Measurements from ENCODE around the gene TWSG1. TPM values are rescaled to one million over a fixed set of nuclear protein-coding genes. Genes with fewer than 3 reads are reported as not detected.

The TWSG1 gene
- total RNA-seq: 1 to 10 TPM; 6.1 to 6.5 TPM

GRCh38 chr18:9334329-9334972 lies at the start of gene TWSG1:
TWSG1 (plus strand) TSS chr18:9334773; CDS start chr18:9337230, 2,457 bp downstream.
- peak; percentile 93 for DNase-seq
- no peaks in the 10 kb centered on the region for H3K9me3 Mint-ChIP-seq
- peak within 1 kb of the TSS; percentile 80 for H3K27ac Mint-ChIP-seq
- H3K4me1 Mint-ChIP-seq: peaks cover 32% of the 10 kb centered on the region
- ChIA-PET POLR2A (no interaction called here), CTCF (interaction anchor here (0.5 to 1.4 kb wide), 10 partner anchors 9 to 273 kb away, joined by 3 to 5 read pairs (median 4); no protein-coding TSS in a partner anchor)
- H3K27me3 Mint-ChIP-seq: peaks cover 19% of the 10 kb centered on the region
- H3K4me3 Mint-ChIP-seq: peak within 1 kb of the TSS; percentile 86
- peaks cover 4% of the 10 kb centered on the region for H3K36me3 Mint-ChIP-seq (ENCODE audit: low read depth)

GRCh38 chr18:9285604-9286003 lies 49.0 kb upstream of the TWSG1 start:
- POLR2A ChIA-PET: no interaction called here
- Mint-ChIP-seq H3K4me3 (no peak overlapping the region), H3K36me3 (ENCODE audit: low read depth) (peaks cover 24% of the 10 kb centered on the region), H3K4me1 (no peaks in the 10 kb centered on the region), H3K27ac (no peak overlapping the region), H3K27me3 (no peaks in the 10 kb centered on the region), H3K9me3 (peaks cover 10% of the 10 kb centered on the region)
- DNase-seq: no peak
- CTCF ChIA-PET: no interaction called here

- ChIA-PET POLR2A (no interaction called here), CTCF (no interaction called here)
- Mint-ChIP-seq H3K36me3 (ENCODE audit: low read depth) (peaks cover 14% of the 10 kb centered on the region), H3K9me3 (peaks cover 15% of the 10 kb centered on the region), H3K4me1 (no peaks in the 10 kb centered on the region), H3K27ac (no peak overlapping the region), H3K27me3 (no peaks in the 10 kb centered on the region), H3K4me3 (no peak overlapping the region)
- DNase-seq: no peak
Measured at GRCh38 chr18:9287036-9287435, 47.5 kb upstream of the TWSG1 start.

GRCh38 chr18:9289698-9290097 lies 44.9 kb upstream of the TWSG1 start:
- H3K27me3 Mint-ChIP-seq: no peaks in the 10 kb centered on the region
- POLR2A ChIA-PET: no interaction called here
- H3K36me3 Mint-ChIP-seq (ENCODE audit: low read depth): peaks cover 5% of the 10 kb centered on the region
- no peaks in the 10 kb centered on the region for H3K4me1 Mint-ChIP-seq
- no peak overlapping the region for H3K27ac Mint-ChIP-seq
- peaks cover 27% of the 10 kb centered on the region for H3K9me3 Mint-ChIP-seq
- H3K4me3 Mint-ChIP-seq: no peak overlapping the region
- CTCF ChIA-PET: no interaction called here
- no peak for DNase-seq

- Mint-ChIP-seq H3K9me3 (peaks cover 27% of the 10 kb centered on the region), H3K27ac (no peak overlapping the region), H3K27me3 (no peaks in the 10 kb centered on the region), H3K4me3 (no peak overlapping the region), H3K4me1 (no peaks in the 10 kb centered on the region), H3K36me3 (ENCODE audit: low read depth) (peaks cover 5% of the 10 kb centered on the region)
- POLR2A ChIA-PET: no interaction called here
- no peak for DNase-seq
- CTCF ChIA-PET: no interaction called here
Measured at GRCh38 chr18:9290156-9290555, 44.4 kb upstream of the TWSG1 start.

GRCh38 chr18:9292047-9292446 lies 42.5 kb upstream of the TWSG1 start:
- no peaks in the 10 kb centered on the region for H3K27me3 Mint-ChIP-seq

GRCh38 chr18:9293948-9294347 lies 40.6 kb upstream of the TWSG1 start:
- POLR2A ChIA-PET: no interaction called here
- no peaks in the 10 kb centered on the region for H3K27me3 Mint-ChIP-seq
- CTCF ChIA-PET: no interaction called here
- no peaks in the 10 kb centered on the region for H3K4me1 Mint-ChIP-seq
- peaks cover 31% of the 10 kb centered on the region for H3K9me3 Mint-ChIP-seq
- no peaks in the 10 kb centered on the region for H3K36me3 Mint-ChIP-seq (ENCODE audit: low read depth)
- H3K4me3 Mint-ChIP-seq: no peak overlapping the region
- H3K27ac Mint-ChIP-seq: no peak overlapping the region
- no peak for DNase-seq

More at GRCh38 chr18:9292047-9292446, 42.5 kb upstream of the TWSG1 start:
- H3K27ac Mint-ChIP-seq: no peak overlapping the region
- H3K4me3 Mint-ChIP-seq: no peak overlapping the region
- no peaks in the 10 kb centered on the region for H3K36me3 Mint-ChIP-seq (ENCODE audit: low read depth)
- ChIA-PET POLR2A (no interaction called here), CTCF (no interaction called here)
- no peak for DNase-seq
- no peaks in the 10 kb centered on the region for H3K4me1 Mint-ChIP-seq
- H3K9me3 Mint-ChIP-seq: peaks cover 27% of the 10 kb centered on the region

GRCh38 chr18:9296233-9297006 lies 38.2 kb upstream of the TWSG1 start:
- Mint-ChIP-seq H3K4me1 (no peaks in the 10 kb centered on the region), H3K27ac (no peak overlapping the region), H3K27me3 (no peaks in the 10 kb centered on the region), H3K9me3 (peaks cover 22% of the 10 kb centered on the region), H3K4me3 (no peak overlapping the region), H3K36me3 (ENCODE audit: low read depth) (no peaks in the 10 kb centered on the region)
- no peak for DNase-seq
- POLR2A ChIA-PET: no interaction called here
- CTCF ChIA-PET: no interaction called here

GRCh38 chr18:9297007-9297393 lies 37.6 kb upstream of the TWSG1 start:
- Mint-ChIP-seq H3K4me3 (no peak overlapping the region), H3K27ac (no peak overlapping the region), H3K9me3 (peaks cover 19% of the 10 kb centered on the region), H3K27me3 (no peaks in the 10 kb centered on the region), H3K4me1 (no peaks in the 10 kb centered on the region), H3K36me3 (ENCODE audit: low read depth) (no peaks in the 10 kb centered on the region)
- CTCF ChIA-PET: no interaction called here
- DNase-seq: no peak
- POLR2A ChIA-PET: no interaction called here

GRCh38 chr18:9304388-9305070 lies 30.0 kb upstream of the TWSG1 start:
- Mint-ChIP-seq H3K27ac (no peak overlapping the region), H3K27me3 (peaks cover 19% of the 10 kb centered on the region), H3K9me3 (peaks cover 25% of the 10 kb centered on the region), H3K4me3 (no peak overlapping the region), H3K4me1 (no peaks in the 10 kb centered on the region), H3K36me3 (ENCODE audit: low read depth) (peaks cover 3% of the 10 kb centered on the region)
- CTCF ChIA-PET: no interaction called here
- DNase-seq: no peak
- POLR2A ChIA-PET: no interaction called here

GRCh38 chr18:9319333-9319732 lies 15.2 kb upstream of the TWSG1 start:
- Mint-ChIP-seq H3K4me3 (no peak overlapping the region), H3K27me3 (peaks cover 12% of the 10 kb centered on the region), H3K27ac (no peak overlapping the region), H3K36me3 (ENCODE audit: low read depth) (no peaks in the 10 kb centered on the region), H3K4me1 (no peaks in the 10 kb centered on the region), H3K9me3 (peaks cover 8% of the 10 kb centered on the region)
- no peak for DNase-seq
- CTCF ChIA-PET: no interaction called here
- POLR2A ChIA-PET: no interaction called here

GRCh38 chr18:9321017-9321452 lies 13.5 kb upstream of the TWSG1 start:
- Mint-ChIP-seq H3K4me1 (no peaks in the 10 kb centered on the region), H3K4me3 (no peak overlapping the region), H3K27me3 (peaks cover 14% of the 10 kb centered on the region), H3K27ac (no peak overlapping the region), H3K36me3 (ENCODE audit: low read depth) (no peaks in the 10 kb centered on the region), H3K9me3 (peaks cover 6% of the 10 kb centered on the region)
- POLR2A ChIA-PET: no interaction called here
- DNase-seq: no peak
- CTCF ChIA-PET: interaction anchor here (0.6 kb wide), 1 partner anchor 13 kb away, joined by 5 read pairs; no protein-coding TSS in a partner anchor

- Mint-ChIP-seq H3K27me3 (peaks cover 17% of the 10 kb centered on the region), H3K4me1 (no peaks in the 10 kb centered on the region), H3K36me3 (ENCODE audit: low read depth) (no peaks in the 10 kb centered on the region), H3K9me3 (peaks cover 6% of the 10 kb centered on the region), H3K27ac (no peak overlapping the region), H3K4me3 (no peak overlapping the region)
- ChIA-PET POLR2A (no interaction called here), CTCF (interaction anchor here (0.6 kb wide), 1 partner anchor 35 kb away, joined by 3 read pairs; no protein-coding TSS in a partner anchor)
- no peak for DNase-seq
Measured at GRCh38 chr18:9321736-9322135, 12.8 kb upstream of the TWSG1 start.

All from activated CD4-positive, alpha-beta T cell treated with anti-CD3 and anti-CD28 coated beads, Interleukin-2, amount 10 ng/mL, durations not matched to agents 7 days and 5 days (primary cell).